Uterus (tissue), 2 donors: Measurements from ENCODE around the gene ARV1.

Source experiments
- POLR2A ChIP-seq, 2 donors: fragments of 450-650 bp; IDR thresholded peaks; one replicate each; pipeline ENCODE4 v1.6.1; 2016; ENCODE audit warnings: antibody characterized with exemption in 2 of 2, mild to moderate bottlenecking in 1 of 2, moderate library complexity in 1 of 2
- TF ChIP-seq, protein P1 (sequence below), 4 experiments: fragments of 200-600 bp in 2 of 4; fragments of 450-650 bp in 2 of 4; sonication (generic) in 2 of 4; IDR thresholded peaks; one replicate each; pipeline ENCODE4 v1.5.1; 2016 to 2019; ENCODE audit warnings: antibody characterized with exemption in 4 of 4, mild to moderate bottlenecking in 2 of 4, moderate library complexity in 1 of 4

DNA sequence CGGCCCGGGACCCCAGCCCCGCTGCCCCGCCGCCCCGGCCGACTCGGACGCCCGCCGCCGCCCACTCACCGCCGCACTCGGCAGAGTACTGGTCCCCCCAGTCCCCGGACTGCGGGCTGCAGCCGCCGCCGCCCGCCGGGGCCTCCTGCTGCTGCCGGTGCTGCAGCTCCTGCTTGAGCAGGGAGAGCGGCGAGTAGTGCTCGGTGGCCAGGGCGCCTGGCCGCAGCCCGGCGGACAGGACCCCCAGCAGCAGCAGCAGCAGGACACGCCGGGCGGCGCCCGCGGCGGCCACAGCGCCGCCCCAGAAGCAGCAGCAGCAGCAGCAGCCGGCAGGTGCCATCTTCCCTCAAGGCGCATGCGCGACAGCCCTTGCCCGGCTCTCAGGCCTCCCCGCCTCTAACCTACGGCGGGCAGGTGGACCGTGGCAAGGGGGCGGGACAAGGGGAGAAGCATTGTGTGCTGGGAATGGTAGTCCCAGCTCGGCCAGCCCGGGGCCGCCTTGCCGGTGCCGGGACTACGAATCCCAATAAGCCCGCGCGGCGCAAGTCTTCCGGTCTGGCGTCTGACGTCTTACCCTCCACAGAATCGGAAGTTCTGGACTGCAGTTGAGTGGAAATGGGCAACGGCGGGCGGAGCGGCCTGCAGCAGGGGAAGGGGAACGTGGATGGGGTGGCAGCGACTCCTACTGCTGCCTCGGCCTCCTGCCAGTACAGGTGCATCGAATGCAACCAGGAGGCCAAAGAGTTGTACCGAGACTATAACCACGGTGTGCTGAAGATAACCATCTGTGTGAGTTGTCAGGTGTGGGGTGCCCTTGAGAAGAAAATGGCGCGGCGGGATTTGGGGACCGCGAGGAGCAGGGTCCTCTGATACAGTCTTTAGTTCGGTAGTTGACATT, at the start of gene ARV1, which contains the start of gene TTC13:
- TF ChIP-seq, protein P1, sequence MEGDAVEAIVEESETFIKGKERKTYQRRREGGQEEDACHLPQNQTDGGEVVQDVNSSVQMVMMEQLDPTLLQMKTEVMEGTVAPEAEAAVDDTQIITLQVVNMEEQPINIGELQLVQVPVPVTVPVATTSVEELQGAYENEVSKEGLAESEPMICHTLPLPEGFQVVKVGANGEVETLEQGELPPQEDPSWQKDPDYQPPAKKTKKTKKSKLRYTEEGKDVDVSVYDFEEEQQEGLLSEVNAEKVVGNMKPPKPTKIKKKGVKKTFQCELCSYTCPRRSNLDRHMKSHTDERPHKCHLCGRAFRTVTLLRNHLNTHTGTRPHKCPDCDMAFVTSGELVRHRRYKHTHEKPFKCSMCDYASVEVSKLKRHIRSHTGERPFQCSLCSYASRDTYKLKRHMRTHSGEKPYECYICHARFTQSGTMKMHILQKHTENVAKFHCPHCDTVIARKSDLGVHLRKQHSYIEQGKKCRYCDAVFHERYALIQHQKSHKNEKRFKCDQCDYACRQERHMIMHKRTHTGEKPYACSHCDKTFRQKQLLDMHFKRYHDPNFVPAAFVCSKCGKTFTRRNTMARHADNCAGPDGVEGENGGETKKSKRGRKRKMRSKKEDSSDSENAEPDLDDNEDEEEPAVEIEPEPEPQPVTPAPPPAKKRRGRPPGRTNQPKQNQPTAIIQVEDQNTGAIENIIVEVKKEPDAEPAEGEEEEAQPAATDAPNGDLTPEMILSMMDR (IDR thresholded peaks at IDR 0.05): peak in 3 of 4 experiments; percentile 16 to 45 (median 26)
- peak; percentile 23 to 53 for TF ChIP-seq POLR2A (IDR thresholded peaks at IDR 0.05)
